Activated CD8-positive, alpha-beta memory T cell treated with anti-CD3 and anti-CD28 coated beads for 36 hours (primary cell): ENCODE data around the gene VPS45. TPM values are rescaled to one million over a fixed set of nuclear protein-coding genes. Genes with fewer than 3 reads are reported as not detected.

ENCODE experiments used
- total RNA-seq, 2 experiments: library from RNA; stranded (reverse); gene quantifications; one replicate each; pipeline ENCODE4 v1.2.3, GENCODE V29; 2021

VPS45 gene
- total RNA-seq, 2 experiments from 2014 or later: 25.7 to 27.0 TPM

Other genes starting within 250 kb of the VPS45 start
- gene BOLA1, start 168.2 kb upstream of the VPS45 start, total RNA-seq: 10 to 100 TPM; 28.1 TPM
- gene SV2A, start 149.9 kb upstream of the VPS45 start, total RNA-seq: 1 to 10 TPM; 8.5 to 8.8 TPM
- 100 to 1,000 TPM; 107 TPM for gene SF3B4, start 140.0 kb upstream of the VPS45 start, total RNA-seq
- 1 to 10 TPM; 1.9 TPM for gene MTMR11, start 130.9 kb upstream of the VPS45 start, total RNA-seq
- 10 to 100 TPM; 39.5 to 40.6 TPM for gene OTUD7B, start 57.0 kb upstream of the VPS45 start, total RNA-seq
- gene PLEKHO1, start 82.1 kb downstream of the VPS45 start, total RNA-seq: 10 to 100 TPM; 34.2 to 35.0 TPM
- gene ANP32E, start 168.3 kb downstream of the VPS45 start, total RNA-seq: 100 to 1,000 TPM; 161 TPM
- not detected for gene CA14, start 190.0 kb downstream of the VPS45 start, total RNA-seq
- 100 to 1,000 TPM; 129 TPM for gene APH1A, start 201.2 kb downstream of the VPS45 start, total RNA-seq
- 1 to 10 TPM in 1 of 2 experiments, under 1 TPM in 1; 0.61 to 1.1 TPM for gene C1orf54, start 205.0 kb downstream of the VPS45 start, total RNA-seq
- gene CIART, start 214.8 kb downstream of the VPS45 start, total RNA-seq: 1 to 10 TPM; 5.2 to 7.3 TPM
- 10 to 100 TPM; 78.1 to 79.1 TPM for gene MRPS21, start 226.1 kb downstream of the VPS45 start, total RNA-seq